Endothelial cell of umbilical vein (primary cell): ENCODE measurements around the gene TCF15. TPM values are rescaled to one million over a fixed set of nuclear protein-coding genes. Genes with fewer than 3 reads are reported as not detected.

Experiments used
- BruUV-seq: library from RNA; stranded (reverse); fragments of 400-500 nt; replicated peaks from 2 replicates; lab custom pipeline; 2021; lab: Mats Ljungman, UMichigan
- CTCF ChIA-PET: fragments of 300-600, 350-600 bp; sonication (Branson Sonifier 250); formaldehyde crosslinking; loops from one replicate; lab custom pipeline; 2021; ENCODE audit warnings: antibody characterized with exemption, inconsistent platforms; lab: Charles Lee
- POLR2A ChIA-PET: fragments of 300-600, 350-600 bp; sonication (Branson Sonifier 250); formaldehyde crosslinking; loops from one replicate; lab custom pipeline; 2021; ENCODE audit warnings: antibody characterized with exemption, inconsistent platforms; lab: Charles Lee
- DNase-seq: peaks from one replicate; pipeline ENCODE4 v3.0.0-alpha.2; 2011; ENCODE audit warnings: low read depth, low spot score
- FAIRE-seq: peaks from 2 replicates; lab custom pipeline; 2011; peaks lifted over from hg19 to GRCh38; lab: Jason Lieb, UNC
- H2AFZ ChIP-seq: 2 replicates; pipeline ENCODE4 v1.6.0; 2012; ENCODE audit warnings: low read depth, low read length, control low read depth, inconsistent platforms
- H3K27ac ChIP-seq: 2 replicates; pipeline ENCODE4 v1.5.1; 2011; ENCODE audit warnings: low read depth, mild to moderate bottlenecking, control low read depth, low read length, moderate library complexity; ENCODE audit not compliant: insufficient read depth
- H3K27me3 ChIP-seq, 2 experiments: 2 replicates each; pipeline versions ENCODE4 v1.6.0 to v1.6.1; 2011; ENCODE audit warnings: low read length in 2 of 2, mixed read lengths in 1 of 2; ENCODE audit not compliant: control insufficient read depth in 2 of 2, insufficient read depth in 2 of 2
- H3K36me3 ChIP-seq, 2 experiments: 2 replicates in 1 of 2; 3 replicates in 1 of 2; pipeline ENCODE4 v1.5.1; 2011; ENCODE audit warnings: low read length in 2 of 2, mild to moderate bottlenecking in 1 of 2, moderate library complexity in 1 of 2; ENCODE audit not compliant: control insufficient read depth in 2 of 2, insufficient read depth in 2 of 2; ENCODE audit errors: extremely low read depth in 1 of 2
- H3K4me1 ChIP-seq: 3 replicates; pipeline ENCODE4 v1.5.1; 2011; ENCODE audit warnings: mild to moderate bottlenecking, low read length; ENCODE audit not compliant: control insufficient read depth, insufficient read depth; ENCODE audit errors: extremely low read depth
- H3K4me2 ChIP-seq: 2 replicates; pipeline ENCODE4 v1.6.1; 2011; ENCODE audit warnings: low read length, control low read depth, mixed read lengths; ENCODE audit not compliant: insufficient read depth
- H3K4me3 ChIP-seq, 3 experiments: fragments of 200-600 bp in 1 of 3; sonication (generic), shearing (Covaris generic) in 1 of 3; replicated peaks in 1 of 3; 2 replicates each; pipeline ENCODE4 v1.5.1; 2011 to 2016; ENCODE audit warnings: control low read depth in 3 of 3, low read length in 3 of 3, mild to moderate bottlenecking in 2 of 3, inconsistent platforms in 1 of 3, low read depth in 1 of 3, moderate library complexity in 1 of 3; ENCODE audit not compliant: insufficient read depth in 1 of 3
- H3K79me2 ChIP-seq: 2 replicates; pipeline ENCODE4 v1.6.0; 2012; ENCODE audit warnings: low read length, inconsistent platforms; ENCODE audit not compliant: control insufficient read depth, insufficient read depth
- H3K9ac ChIP-seq: replicated peaks from 2 replicates; pipeline ENCODE3; 2011; ENCODE audit warnings: low read length, control low read depth; ENCODE audit not compliant: insufficient read depth; ENCODE audit errors: extremely low read depth
- H3K9me1 ChIP-seq: replicated peaks from 3 replicates; pipeline ENCODE4 v1.6.0; 2011; ENCODE audit warnings: mild to moderate bottlenecking, low read length; ENCODE audit not compliant: control insufficient read depth, insufficient read depth; ENCODE audit errors: extremely low read depth
- H3K9me3 ChIP-seq: replicated peaks from 2 replicates; pipeline ENCODE4 v1.5.1; 2012; ENCODE audit warnings: low read length, inconsistent platforms; ENCODE audit not compliant: control insufficient read depth, insufficient read depth
- H4K20me1 ChIP-seq: replicated peaks from 2 replicates; pipeline ENCODE3; 2011; ENCODE audit warnings: mild to moderate bottlenecking, low read length; ENCODE audit not compliant: control insufficient read depth, insufficient read depth; ENCODE audit errors: extremely low read depth
- EZH2 ChIP-seq: IDR thresholded peaks from 2 replicates; pipeline ENCODE4 v1.6.1; 2012; ENCODE audit warnings: borderline replicate concordance, low read depth, mild to moderate bottlenecking, moderate library complexity, low read length, inconsistent platforms; ENCODE audit not compliant: severe bottlenecking
- FOS ChIP-seq: IDR thresholded peaks from 2 replicates; pipeline ENCODE4 v1.6.1; 2011; ENCODE audit warnings: mild to moderate bottlenecking, low read length, moderate library complexity, borderline replicate concordance; ENCODE audit not compliant: insufficient read depth
- GATA2 ChIP-seq: IDR thresholded peaks from 2 replicates; pipeline ENCODE4 v1.7.0; 2011; ENCODE audit warnings: low read depth, mild to moderate bottlenecking, moderate library complexity, mixed read lengths, low read length; ENCODE audit not compliant: insufficient read length, insufficient read depth
- JUN ChIP-seq: IDR thresholded peaks from 2 replicates; pipeline ENCODE4 v1.6.1; 2011; ENCODE audit warnings: borderline replicate concordance, low read depth; ENCODE audit not compliant: insufficient read length, insufficient read depth
- dilution Hi-C: fragments of 300-500 bp; cut with MboI; formaldehyde crosslinking; loops from one replicate; pipeline ENCODE4 v1.15.0; 2019; ENCODE audit warnings: low sequenced_read_pairs; ENCODE audit not compliant: extremely low pct_ligation_motif_present
- intact Hi-C: fragments of 100-400 bp; cut with micrococcal nuclease; formaldehyde crosslinking; loops from one replicate; pipeline ENCODE4 v1.10.0; 2022
- polyA plus RNA-seq, 4 experiments: library from polyadenylated mRNA; depleted of rRNA in 3 of 4; stranded (reverse) in 3 of 4; unstranded in 1 of 4; fragments of >200 nt; gene quantifications; 2 replicates each; pipeline versions ENCODE4 v1.2.1 to v1.2.3, GENCODE V29; 2011 to 2012; ENCODE audit warnings: missing spikeins in 1 of 4
- total RNA-seq: library from RNA; stranded (reverse); gene quantifications from 2 replicates; pipeline ENCODE4 v1.2.3, GENCODE V29; 2021
- TF ChIP-seq, protein P1 (sequence below), 2 donors: IDR thresholded peaks; 1 replicate in 1 of 2; 2 replicates in 1 of 2; pipeline ENCODE4 v1.5.1; 2011; ENCODE audit warnings: low read length in 2 of 2, mild to moderate bottlenecking in 2 of 2, moderate library complexity in 2 of 2, control low read depth in 1 of 2, inconsistent platforms in 1 of 2, low read depth in 1 of 2; ENCODE audit not compliant: insufficient read depth in 1 of 2; ENCODE audit errors: extremely low read depth in 1 of 2

Gene TCF15
- total and polyA plus RNA-seq, 2 donors (not counting 3 experiments of a cell fraction or from before 2014, with no cell fraction given) = 0.07 to 1.3 TPM

DNA sequence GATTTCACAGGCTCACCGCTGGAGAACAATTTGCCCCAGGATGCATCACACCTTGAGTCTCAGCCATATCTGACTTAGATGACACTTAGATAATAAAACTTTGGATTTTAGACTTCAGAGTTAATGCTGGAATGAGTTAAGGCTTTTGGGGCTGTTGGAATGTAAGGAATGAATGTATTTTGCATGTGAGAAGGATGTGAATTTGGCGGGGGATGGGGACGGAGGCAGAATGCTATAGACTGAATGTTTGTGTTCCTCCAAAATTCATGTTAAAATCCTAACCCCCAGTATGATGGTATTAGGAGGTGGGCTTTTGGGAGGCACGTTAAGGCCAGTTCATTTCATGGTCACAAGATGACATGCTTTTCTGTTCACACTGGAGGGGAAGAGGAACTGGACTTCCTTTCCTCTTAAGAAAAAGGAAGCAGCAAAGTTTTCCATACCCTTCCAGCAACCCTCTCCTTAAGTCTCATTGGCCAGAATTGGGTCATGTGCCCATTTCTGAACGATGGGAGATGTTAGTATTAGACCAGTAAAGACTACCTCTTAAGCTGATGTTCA lies 48.7 kb upstream of the TCF15 start:
- Histone ChIP-seq H3K4me3 (no peak overlapping the region), H3K9me3 (no peaks in the 10 kb centered on the region), H3K9me1 (no peaks in the 10 kb centered on the region), H3K4me1 (peaks cover 3% of the 10 kb centered on the region), H3K4me2 (no peak overlapping the region), H2AFZ (no peak overlapping the region), H3K27ac (no peak overlapping the region), H3K27me3 (peaks cover 48 to 60% of the 10 kb centered on the region in 2 experiments), H4K20me1 (no peaks in the 10 kb centered on the region), H3K79me2 (no peaks in the 10 kb centered on the region), H3K36me3 (no peaks in the 10 kb centered on the region), H3K9ac (no peak overlapping the region)
- FAIRE-seq (no peak), DNase-seq (no peak)
- ChIA-PET CTCF (interaction anchor here (0.8 to 1.1 kb wide), 2 partner anchors 9 kb away, joined by 4 to 6 read pairs; no protein-coding TSS in a partner anchor), POLR2A (no interaction called here)
- dilution Hi-C loops = no loop called here
- intact Hi-C loops = no loop called here
- TF ChIP-seq FOS (no peak), EZH2 (peak; percentile 18)
- TF ChIP-seq, protein P1, sequence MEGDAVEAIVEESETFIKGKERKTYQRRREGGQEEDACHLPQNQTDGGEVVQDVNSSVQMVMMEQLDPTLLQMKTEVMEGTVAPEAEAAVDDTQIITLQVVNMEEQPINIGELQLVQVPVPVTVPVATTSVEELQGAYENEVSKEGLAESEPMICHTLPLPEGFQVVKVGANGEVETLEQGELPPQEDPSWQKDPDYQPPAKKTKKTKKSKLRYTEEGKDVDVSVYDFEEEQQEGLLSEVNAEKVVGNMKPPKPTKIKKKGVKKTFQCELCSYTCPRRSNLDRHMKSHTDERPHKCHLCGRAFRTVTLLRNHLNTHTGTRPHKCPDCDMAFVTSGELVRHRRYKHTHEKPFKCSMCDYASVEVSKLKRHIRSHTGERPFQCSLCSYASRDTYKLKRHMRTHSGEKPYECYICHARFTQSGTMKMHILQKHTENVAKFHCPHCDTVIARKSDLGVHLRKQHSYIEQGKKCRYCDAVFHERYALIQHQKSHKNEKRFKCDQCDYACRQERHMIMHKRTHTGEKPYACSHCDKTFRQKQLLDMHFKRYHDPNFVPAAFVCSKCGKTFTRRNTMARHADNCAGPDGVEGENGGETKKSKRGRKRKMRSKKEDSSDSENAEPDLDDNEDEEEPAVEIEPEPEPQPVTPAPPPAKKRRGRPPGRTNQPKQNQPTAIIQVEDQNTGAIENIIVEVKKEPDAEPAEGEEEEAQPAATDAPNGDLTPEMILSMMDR (IDR thresholded peaks at IDR 0.05; ENCODE audit: extremely low read depth in 1 of 2, insufficient read depth in 1 of 2, low read depth in 1 of 2, low read length in 2 of 2) = no peak
- no TSS peak for BruUV-seq

DNA sequence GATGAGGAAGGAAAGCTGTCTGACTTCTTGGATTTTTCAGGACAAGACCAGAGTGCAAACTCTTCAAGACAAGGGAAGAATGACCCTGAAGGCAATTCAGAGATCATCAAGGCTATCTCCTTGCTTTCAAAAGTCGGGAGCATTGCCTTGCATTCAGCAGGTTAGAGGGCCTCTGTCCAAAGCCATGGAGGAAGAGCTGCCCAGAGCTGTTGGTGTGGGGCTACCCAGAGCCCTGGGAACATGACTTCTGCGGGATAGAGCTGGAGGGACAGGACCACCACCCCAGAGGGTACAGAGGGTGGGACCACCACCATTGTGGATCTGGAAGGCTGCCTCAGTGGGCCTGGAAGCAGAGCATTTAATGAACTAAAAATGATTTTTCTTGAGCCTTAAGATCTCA lies 48.1 kb upstream of the TCF15 start:
- Histone ChIP-seq H3K4me3 (no peak overlapping the region), H3K36me3 (no peaks in the 10 kb centered on the region), H3K9ac (no peak overlapping the region), H3K4me2 (no peak overlapping the region), H3K27ac (no peak overlapping the region), H3K4me1 (peaks cover 5% of the 10 kb centered on the region), H3K9me1 (no peaks in the 10 kb centered on the region), H3K79me2 (no peaks in the 10 kb centered on the region), H4K20me1 (no peaks in the 10 kb centered on the region), H3K9me3 (no peaks in the 10 kb centered on the region), H3K27me3 (peaks cover 45 to 53% of the 10 kb centered on the region in 2 experiments), H2AFZ (no peak overlapping the region)
- dilution Hi-C loops (no loop called here), intact Hi-C loops (no loop called here)
- no TSS peak for BruUV-seq
- DNase-seq (no peak), FAIRE-seq (no peak)
- TF ChIP-seq GATA2 = no peak
- TF ChIP-seq EZH2 = peak; percentile 5
- no peak for TF ChIP-seq JUN
- CTCF ChIA-PET = interaction anchor here (0.5 to 2.9 kb wide), 3 partner anchors 9 to 42 kb away, joined by 3 to 8 read pairs (median 6); no protein-coding TSS in a partner anchor
- POLR2A ChIA-PET = interaction anchor here (0.6 kb wide), 1 partner anchor 39 kb away, joined by 3 read pairs; no protein-coding TSS in a partner anchor
